CD4-positive, alpha-beta T cell treated with Interleukin-10 for 1 hour (primary cell): ENCODE results near the gene OSGEP.
"Not testable (repeated sequence)": the region's sequence is repeated elsewhere in the genome, so short reads cannot be mapped to it uniquely, and the experiment has no call there.

Experiments
- DNase-seq: peaks from one replicate; pipeline ENCODE4 v3.0.0-alpha.2; 2020

The OSGEP gene

DNA sequence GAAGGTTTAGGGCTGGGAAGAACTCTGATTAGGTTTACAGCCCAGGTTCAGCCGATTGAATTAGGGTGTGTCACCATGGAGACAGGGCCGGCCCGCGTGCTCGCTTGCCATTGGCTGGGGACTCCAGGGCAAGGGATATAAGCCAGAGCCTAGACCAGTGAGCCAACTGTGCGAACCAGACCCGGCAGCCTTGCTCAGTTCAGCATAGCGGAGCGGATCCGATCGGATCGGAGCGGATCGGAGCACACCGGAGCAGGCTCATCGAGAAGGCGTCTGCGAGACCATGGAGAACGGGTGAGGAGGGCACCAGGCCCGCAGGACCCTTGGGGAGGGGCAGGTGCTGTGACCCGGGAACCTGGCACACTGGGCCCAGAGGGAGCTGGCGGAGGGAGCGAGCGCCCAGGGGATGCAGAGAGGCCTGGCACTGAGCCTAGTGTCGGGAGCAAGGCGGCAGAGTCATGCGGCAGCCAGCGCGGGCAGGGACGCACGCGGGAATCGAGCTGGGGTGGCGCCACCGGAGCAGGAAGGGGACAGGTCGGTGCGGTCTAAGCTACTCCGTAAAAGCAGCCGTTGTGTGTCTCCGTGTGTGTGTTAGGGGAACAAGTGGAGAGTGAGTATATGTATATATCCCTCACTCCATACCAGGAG, 14.8 kb upstream of the OSGEP start, which contains the start of gene PNP:
Gene PNP, plus strand, starts transcription at position 165 of the 648 bp plus-strand sequence. Its CDS starts 119 bp downstream, at position 284.
- peak; percentile 94 for DNase-seq

DNA sequence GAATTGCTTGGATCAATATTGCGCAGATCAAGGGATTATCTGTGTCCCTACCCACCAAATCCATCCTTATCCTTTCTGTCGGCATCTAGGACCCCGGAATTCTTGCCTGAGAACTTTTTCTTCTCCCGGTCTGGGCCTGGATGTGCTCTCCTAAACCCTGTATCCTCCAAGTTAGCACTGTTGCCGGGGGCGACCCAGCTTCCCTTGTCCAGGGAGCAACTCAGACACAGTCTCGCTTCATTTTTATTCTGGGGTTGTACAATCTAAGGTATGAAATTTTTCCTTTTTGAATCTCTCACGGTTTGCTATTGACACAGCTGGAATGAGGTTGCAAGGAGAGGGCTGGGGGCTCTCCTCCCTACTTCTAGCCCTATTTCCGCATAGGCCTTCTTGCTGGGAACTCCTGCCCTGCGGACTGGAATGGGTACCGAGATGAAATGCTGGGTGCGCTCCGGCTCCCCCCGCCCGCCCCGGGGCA, 14.2 kb upstream of the OSGEP start:
- DNase-seq = no peak

DNA sequence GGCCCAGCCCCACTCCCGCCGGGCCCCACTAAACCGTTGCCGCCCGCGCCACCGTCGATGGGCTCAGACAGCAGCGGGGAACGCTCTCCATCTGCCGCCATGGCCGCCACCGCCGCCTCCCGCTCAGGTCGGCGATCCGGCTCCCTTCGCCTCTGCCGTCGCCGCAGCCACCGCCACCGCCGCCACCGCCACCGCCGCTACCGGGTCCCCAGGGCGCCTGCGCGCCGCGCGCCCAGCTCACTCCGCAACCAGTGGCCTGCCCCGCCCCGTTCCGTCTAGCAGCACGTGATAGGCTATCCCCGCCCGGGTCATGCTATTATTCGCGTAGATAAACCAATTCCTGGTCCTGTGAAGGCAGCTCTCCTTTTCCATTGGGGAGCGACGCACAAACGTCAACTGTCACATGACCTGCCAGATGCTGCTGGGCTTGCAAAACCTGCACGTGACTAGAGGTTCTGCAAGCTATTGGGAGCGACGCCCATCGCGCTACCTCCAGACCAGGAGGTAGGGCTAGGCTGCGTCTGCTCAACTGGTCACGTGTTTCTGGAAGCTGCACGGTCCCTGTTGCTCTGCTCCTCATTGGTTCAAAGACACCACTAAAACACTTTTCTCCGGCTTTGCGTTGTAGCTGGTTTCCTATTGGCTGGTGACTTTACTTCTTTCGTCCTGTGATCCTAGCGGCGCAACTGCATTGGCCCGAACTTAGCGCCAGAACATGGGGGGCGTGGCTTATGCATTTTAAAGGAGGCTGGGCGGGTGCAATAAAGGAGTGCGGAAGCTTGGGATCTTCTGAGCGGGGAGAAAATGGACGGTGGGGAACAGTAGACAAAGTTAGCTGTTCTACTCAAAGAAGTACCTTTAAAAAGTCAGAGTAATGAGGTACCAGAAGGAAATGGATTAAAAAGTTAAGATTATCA, 6.9 kb upstream of the OSGEP start, which contains the start of gene PIP4P1:
Gene PIP4P1, minus strand, starts transcription at position 210 of the 917 bp plus-strand sequence. Its CDS starts 109 bp downstream, at position 101.
- DNase-seq = peak; percentile 99

DNA sequence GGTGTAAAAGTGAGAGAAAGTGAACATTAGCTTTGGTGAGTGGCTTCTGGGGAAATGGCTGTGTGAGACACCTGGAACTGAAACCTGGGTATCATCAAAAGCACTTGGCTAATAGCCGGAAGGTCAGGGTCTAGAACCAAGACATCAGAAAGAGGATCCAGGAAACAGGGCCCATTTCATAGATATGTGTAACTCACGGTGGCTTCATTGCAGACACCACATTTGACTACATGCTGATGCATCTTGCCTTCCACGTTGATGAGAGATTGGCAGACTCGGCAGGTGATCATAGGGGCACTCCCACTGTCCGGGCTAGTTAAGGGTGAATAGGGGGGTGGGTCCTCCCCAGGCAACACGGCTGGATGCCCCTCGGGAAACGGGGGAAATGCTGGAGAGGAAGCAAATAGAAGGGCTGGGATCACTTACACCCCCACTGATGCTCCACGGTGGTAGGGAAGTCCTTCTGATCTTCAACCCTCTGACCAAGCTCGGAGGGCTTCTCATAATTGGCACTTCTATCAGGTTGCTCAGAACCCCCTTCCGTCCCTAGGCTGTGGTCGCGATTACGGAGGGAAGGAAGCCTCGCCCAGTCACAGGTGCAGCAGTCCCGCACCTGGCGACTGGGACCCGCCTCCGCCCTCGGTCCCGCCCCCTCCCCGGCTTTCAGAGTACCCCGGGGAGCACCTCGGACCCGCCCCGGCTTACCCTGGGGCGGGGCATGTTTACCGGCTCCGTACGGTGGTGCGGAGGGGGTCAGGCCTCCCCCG, 6.0 kb upstream of the OSGEP start:
- DNase-seq = peak; percentile 79

DNA sequence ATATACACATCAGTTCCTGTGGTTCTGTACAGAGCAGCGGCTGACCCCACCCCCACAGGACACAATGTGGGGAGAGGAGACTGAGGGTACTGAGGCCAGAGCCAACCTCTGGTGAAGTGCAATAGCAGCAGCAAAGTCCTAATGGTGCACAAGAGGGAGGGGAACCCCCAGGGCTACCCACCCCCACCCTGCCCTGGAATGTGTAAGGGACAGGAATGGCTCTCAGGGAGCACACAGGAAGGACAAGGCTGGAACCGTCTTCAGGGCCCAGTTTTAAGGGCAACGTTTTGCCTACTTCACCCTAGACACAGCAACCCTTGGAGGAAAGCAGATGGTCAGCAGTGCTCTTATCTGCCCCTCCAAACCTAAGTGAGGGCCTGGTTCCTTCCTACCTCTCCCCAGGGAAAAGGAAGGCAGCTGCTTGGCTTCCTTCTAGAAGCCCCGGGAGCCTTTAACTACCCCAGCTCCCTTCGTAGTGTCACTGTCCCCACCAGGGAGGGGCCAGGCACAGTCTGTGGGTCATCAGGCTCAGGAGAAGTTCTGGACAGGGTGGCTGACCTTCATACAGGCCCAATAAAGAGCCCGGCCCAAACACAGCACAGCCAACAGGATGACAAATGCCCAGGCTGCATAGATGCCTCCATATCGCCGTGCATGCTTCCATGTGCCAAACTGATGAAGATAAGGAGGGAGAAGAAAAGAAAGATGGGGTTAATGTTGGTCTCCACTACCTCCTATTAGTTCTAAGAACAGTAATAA, 3.6 kb upstream of the OSGEP start:
- DNase-seq = no peak

DNA sequence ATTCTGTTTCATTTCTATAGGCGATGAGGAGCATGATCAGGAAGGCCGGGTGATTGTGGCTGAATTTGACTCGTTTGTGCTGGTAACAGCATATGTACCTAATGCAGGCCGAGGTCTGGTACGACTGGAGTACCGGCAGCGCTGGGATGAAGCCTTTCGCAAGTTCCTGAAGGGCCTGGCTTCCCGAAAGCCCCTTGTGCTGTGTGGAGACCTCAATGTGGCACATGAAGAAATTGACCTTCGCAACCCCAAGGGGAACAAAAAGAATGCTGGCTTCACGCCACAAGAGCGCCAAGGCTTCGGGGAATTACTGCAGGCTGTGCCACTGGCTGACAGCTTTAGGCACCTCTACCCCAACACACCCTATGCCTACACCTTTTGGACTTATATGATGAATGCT, 2.4 kb upstream of the OSGEP start:
- DNase-seq = no peak

DNA sequence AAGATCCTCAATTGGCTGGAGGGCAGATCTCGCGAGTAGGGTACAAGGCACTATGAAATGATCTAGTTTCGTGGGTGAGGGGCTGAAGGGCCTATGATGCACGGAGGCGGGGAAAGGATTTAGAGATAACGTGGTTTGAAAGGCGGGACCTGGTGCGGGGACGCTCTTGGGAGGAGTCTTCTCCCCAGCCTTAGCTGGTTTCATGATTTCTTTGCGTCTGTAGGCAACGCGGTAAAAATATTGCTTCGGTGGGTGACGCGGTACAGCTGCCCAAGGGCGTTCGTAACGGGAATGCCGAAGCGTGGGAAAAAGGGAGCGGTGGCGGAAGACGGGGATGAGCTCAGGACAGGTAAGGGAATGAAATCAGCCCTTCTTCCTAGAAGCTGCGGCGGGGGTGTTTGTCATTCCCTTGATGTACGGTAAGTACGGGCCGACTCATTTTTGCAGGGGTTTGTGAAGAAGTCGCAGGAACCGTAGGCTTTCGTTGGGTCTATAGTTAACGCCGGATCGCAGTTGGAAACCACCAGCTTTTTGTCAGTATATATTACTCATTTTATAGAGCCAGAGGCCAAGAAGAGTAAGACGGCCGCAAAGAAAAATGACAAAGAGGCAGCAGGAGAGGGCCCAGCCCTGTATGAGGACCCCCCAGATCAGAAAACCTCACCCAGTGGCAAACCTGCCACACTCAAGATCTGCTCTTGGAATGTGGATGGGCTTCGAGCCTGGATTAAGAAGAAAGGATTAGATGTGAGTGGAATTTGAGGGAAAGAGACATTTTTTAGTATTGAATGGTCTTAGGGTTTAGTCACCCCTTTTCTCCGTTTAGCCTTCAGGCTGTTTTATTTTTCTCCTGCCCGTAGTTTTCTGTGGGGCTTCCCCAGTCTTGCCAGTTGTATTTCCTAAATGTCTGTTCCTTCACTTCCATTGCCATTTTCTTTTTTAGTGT, 1.0 kb upstream of the OSGEP start:
- DNase-seq = no peak

DNA sequence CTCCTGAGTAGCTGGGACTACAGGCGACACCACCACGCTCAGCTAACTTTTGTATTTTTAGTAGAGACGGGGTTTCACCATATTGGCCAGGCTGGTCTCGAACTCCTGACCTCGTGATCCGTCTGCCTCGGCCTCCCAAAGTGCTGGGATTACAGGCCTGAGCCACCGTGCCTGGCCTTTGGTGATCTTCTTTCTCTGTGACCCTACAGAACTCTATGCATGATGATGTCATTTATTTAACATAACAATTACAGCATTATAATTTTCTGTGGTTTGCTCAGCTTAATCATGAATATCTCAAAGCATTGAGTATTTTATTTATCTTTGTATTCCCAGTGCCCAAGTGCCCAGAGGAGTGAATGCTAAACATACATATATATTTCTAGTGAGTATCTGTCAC, 1.8 kb downstream of the OSGEP start:
- DNase-seq = not testable (repeated sequence)

DNA sequence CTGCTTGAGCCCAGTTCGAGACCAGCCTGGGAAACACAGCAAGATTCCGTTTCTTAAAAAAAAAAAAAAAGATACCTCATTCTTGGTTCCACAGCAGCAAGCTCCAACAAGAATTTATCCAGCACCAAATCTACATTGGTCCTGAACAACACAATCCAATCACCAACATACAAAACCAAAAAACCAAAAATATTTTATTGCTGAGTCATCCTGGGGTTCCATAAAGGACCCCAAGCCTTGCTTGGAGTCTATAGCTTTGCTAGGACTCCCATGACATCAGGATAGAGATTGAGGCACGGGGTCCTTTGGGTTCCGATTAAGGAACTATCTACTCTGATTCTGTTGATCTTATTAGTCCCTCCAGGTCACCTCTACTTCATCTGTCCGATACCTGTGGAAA, 7.7 kb downstream of the OSGEP start:
- DNase-seq = no peak

DNA sequence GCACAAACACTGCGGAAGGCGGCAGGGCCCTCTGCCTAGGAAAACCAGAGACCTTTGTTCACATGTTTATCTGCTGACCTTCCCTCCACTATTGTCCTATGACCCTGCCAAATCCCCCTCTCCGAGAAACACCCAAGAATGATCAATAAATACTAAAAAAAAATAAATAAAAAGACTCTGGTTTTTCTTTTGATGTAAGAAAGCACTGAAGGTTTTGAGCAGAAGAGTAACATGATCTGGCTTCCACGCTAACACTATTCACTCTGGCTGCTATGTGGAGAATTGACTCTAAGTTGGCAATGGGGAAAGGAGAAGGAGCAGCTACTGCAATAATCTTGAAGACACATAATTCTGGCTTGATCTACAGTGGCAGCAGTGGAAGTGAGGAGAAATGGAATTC, 11.0 kb downstream of the OSGEP start:
- DNase-seq = not testable (repeated sequence)

DNA sequence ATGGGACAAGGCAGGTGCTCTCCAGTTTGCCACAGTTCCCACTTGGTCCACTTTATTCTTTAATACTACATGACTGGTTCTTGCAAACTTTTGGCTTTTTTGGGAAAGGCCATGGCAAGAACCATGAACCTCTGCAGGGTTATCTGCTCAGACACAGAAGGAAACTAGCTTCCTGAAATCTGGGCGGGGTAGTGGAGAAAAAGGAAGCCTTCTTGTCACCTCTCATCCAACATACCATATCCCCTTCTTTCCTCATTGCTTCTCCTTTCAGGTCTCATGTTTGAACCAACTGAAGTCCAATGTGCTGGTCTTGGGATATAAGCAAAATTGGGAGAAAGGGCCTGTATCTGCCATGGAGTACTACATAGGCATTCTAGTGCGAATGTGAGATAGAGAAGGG, 13.2 kb downstream of the OSGEP start:
- DNase-seq = no peak

DNA sequence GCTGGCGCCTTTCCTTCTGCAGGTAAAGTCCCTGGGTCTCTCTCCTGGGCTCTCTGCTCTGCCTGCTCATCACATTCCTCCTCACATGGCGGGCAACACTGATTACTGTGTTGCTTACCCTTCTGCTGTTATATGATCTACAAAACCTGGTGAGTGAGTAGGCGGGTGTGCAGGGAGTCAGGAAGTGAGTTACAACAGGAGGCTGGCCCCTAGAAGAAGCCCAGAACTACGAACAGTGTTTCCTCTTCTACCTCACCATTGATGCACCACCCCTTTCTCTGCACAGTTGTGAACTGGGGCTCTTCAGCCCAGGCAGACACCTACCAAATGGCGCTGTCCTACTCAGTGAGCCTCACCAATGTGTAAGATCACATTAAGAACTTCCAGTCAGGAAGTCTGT, 13.7 kb downstream of the OSGEP start:
- DNase-seq = peak; percentile 25

DNA sequence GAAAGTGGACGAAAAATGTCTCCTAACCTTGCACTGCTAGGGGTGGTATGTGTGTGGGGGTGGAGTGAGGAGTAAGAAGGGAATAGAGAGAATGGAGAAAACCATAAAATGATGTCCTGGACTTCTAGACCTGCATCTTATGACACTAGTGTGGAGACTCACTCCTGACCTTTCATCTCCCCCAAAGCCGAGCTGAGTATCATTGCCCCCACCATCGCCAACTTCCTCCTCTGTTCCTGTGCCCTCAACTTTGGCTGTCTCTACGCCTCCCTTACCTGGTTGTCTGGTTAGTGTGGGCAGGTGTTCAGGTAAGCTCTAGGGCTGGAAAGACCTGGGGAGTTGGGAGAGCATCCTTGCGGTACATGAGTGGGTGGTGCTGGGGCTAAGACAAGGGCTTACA, 14.1 kb downstream of the OSGEP start:
- no peak for DNase-seq

DNA sequence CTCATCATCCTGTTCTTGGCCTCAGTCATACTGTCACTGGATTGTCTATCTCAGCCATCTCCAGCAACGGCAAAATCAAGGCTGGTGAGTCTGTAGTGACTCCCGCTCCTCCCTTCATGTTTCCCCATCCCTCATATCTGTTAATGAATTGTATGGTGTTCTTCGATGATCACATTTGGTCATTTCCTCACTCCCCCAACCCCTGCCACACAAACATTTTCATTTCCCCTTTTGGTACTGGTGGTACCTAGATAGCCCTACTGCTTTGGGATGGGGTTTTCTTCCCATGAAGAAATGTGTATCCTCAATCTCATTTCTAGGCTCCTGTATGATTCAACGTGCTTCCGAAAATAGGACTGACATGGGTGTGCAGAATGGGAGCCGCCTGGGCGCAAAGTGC, 15.9 kb downstream of the OSGEP start:
- DNase-seq = no peak

DNA sequence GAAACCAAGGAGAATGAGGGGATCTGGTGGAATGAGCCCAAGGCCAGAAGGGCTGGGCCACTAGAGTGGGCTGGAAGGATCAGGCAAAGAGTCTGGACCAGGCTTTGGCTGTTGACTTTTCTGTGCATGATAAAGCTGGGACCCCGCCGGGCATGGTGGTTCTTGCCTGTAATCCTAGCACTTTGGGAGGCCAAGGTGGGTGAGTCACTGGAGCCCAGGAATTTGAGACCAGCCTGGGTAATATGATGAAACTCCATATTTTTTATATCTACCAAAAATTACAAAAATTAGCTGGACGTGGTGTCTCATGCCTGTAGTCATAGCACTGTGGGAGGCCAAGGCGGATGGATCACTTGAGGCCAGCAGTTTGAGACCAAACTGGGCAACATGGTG, 18.3 kb downstream of the OSGEP start:
- DNase-seq = no peak

DNA sequence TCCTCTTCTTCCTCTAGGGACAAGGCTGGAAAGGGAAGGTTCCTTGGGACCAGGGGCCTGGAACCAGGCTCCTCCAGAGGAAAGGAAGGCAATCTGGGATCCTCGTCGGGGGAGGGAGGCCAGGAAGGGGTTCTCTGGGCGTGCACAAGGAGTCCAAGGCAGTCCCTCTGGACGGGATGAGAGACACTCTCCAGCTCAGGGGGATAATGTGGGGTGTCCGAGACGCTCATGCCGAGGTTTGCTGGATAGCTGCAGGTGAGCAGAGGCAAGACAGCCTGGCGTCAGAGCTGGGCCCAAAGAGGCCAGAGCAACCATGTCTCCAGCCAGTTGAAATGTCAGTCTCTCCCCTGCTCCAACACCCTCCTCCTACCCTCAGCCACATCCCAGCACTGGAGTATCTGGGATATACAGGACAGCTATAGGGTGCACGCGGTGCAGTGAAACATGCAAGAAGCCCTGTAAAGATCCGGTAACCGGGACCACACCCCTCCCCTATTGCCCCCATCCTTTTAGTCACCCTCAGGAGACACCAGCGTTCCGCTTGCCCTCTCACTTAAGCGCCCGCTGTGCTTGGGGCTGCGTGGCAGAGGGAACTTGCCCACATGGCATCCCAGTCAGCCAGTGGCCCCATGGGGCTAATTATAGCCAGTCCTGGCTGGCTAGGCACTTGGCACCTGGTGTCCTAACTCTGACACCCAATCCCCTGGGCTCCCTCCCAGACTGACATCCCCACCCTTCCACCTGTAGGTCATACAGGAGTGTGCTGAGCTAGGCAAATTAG, 18.8 kb downstream of the OSGEP start, which contains the start of gene KLHL33:
Gene KLHL33, minus strand, starts transcription at position 585 of the 781 bp plus-strand sequence. Its CDS starts 355 bp downstream, at position 230.
- no peak for DNase-seq

DNA sequence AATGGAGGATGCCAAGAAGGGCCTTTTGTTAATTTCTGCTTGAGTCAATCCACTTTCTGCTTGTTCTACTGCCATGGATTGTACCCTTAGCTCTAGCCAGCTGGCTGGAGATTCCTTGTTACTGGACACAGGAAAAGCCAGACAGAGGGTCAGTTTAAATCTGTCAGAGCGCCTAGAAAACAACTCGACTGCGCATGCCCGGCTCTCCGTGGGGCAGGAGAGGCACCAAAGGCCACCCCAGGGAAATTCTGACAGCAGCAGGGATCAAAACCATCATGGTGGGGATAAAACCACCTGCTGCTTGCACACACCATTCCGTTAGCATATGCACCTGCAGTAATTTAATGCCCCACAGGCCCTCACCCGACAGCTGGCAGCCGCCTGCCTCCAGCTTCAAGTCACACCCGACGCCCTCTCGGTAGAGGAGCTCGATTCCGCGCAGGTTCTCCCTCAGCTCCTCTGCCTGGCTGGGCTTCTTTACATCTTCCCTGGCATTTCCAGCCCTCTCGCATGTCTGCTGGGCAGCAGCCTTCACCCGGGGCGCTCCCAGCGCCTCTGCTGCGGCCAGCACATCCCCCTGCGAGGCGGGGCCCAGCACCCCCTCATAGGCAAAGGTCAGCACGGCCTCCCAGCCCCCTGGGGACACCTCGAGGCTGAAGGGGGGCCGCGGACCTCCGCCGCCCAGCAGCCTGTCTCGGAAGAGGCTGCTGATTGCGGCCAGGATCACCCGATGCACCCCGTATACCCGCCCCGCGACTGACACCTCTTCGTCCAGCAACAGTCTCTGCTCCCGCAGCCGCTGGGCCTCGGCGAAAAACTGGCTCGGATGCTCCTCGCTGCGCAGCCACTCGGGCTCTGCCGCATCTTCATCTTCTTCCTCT, 19.7 kb downstream of the OSGEP start:
- DNase-seq = no peak

DNA sequence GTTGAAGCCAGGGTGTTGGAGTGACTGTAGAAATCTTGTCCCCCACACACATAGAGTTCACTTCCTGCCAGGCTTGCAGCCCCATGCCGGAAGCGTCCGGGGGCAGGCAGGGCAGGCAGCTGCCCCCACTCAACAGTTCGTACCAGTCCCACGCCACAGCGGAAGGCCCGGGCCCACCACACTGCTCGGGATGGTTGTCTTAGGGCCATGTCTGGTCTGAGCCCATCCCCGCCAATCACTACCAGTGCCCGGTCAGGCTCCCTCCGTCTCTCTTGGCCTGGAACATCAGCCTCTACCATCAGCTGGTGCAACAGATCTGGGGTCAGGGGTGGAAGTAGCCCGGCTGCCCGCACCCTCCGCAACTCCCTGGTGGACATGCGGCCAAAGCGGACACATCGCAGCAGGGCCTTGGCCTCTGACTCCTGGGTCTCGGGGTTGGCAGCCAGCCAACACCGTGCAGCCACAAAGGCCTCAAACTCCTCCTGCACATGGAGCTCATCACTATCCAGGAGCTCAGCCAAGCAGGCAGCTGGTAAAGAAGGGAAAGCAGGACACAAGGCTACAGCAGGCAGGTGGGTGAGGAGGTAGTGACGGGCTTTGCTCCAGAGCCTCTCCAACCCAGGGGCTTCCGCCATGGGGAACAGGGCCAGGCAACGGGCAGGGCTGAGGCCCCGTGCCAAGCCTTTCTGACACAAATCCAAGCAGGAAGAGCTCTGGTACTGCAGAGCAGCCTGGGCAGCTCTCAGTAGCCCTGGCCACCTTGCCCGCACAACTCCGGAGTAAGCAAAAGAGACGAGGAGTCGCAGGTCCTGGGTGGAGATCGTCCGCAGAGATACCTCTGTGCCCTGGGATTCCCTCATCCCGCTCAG, 24.6 kb downstream of the OSGEP start:
- no peak for DNase-seq
